Fibroblast of skin of scalp (primary cell): ENCODE results near the gene ATP1A2.

Source experiments
- DNase-seq: peaks from one replicate; pipeline ENCODE4 v3.0.0-alpha.2; 2013

The ATP1A2 gene

GRCh38 chr1:160085686-160086455, 29.7 kb upstream of the ATP1A2 start:
- DNase-seq = peak; percentile 69

- DNase-seq = no peak
Measured at GRCh38 chr1:160086456-160086892, 29.1 kb upstream of the ATP1A2 start.

- DNase-seq = no peak
Measured at GRCh38 chr1:160087118-160087662, 28.4 kb upstream of the ATP1A2 start.

GRCh38 chr1:160089883-160090282, 25.7 kb upstream of the ATP1A2 start:
- DNase-seq = no peak

DNA sequence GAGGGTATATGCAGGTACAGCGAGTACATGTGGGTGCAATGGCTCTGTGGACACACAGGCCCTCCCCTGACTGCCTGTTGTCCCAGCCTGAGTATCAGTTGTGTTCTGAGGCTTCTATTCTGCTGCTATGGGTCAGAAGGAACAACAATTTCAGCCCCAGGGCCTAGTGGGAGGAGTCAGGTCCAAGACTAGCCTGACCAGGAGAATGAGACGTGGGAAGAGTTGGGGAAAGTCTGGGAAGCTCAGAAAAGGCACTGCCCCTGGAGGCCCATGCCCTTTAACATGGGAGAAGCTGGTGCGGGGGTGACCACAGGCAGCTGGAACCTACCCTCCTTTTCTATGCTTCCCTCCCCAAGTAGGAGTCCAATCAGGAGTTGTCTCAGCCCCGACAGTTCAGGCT, 24.8 kb upstream of the ATP1A2 start:
- no peak for DNase-seq

DNA sequence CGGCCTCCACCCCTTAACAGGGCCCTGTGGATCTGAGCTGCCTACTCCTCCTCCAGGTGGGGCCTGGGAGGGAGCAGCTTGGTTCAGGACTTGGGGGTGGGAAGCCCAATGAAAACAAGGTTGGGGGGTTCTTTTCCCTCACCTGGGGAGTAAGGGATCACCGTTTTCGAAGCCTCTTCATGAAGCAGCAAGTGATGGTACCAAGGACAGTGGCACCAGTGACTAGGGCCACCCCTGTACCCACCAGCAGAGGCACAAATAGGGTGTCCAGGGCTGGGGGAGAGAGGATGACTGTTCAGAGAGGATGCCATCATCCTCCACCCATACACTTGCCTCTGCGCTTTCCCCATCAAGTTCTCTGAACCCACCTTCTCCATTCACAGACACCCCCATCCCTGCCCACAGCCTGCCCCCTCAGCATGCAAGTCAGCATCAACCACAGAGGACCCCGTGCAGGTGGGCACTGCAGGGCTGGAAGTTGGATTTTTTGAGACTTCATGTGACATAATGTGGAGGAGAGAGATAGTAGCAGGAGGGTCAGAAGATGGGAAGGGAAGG, 23.8 kb upstream of the ATP1A2 start:
- DNase-seq = no peak

GRCh38 chr1:160092366-160093068, 23.0 kb upstream of the ATP1A2 start:
- no peak for DNase-seq

- no peak for DNase-seq
Measured at GRCh38 chr1:160093069-160093395, 22.5 kb upstream of the ATP1A2 start.

DNA sequence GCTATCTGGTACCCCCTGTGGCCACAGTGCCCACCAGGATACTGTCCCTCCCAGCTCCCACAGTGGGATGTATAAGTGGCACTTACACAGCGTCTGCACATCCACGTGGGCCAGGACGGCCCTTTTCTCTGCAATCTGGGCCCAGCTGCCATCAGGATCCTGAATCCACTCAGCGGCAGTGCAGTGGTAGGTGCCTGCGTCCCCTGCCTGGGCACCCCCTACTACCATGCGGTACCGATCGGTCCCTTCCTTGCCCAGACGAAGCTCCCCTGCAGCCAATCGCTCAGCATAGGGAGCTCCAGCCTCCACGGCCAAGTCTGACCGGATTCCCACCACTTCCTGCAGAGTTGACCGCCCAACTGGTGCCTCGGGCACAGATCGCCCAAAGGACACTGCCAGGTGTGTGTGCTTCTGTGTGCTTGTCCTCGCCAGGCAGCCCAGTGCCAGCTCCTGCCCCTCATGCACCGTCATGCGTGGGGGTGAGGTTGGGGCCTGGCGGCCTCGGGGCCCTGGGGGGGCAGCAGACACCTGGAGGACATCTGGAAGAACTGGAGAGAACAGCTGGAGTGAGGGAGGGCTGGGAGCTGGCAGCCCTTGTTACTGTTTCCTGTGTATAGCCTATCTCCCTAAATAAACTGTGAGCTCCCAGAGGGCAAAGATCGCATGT, 21.8 kb upstream of the ATP1A2 start:
- DNase-seq = no peak

DNA sequence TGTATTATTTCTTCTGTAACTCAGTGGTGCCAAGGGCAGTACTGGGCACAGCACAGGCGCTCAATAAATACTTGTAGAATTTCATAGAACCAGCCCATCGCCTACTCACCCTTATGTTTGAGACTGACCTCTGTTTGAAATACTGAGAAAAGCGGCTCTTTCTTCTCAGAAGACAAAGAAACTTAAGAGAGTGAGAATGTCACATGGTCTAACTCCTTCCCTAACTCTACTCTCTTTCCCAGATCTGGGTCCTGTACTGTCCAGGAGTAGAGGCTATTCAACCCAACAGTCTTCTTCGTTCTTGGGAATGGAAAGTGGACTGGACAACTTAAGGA, 21.3 kb upstream of the ATP1A2 start:
- DNase-seq = no peak

- DNase-seq = no peak
Measured at GRCh38 chr1:160094806-160095205, 20.8 kb upstream of the ATP1A2 start.

GRCh38 chr1:160095382-160096105, 20.0 kb upstream of the ATP1A2 start:
- DNase-seq = no peak

DNA sequence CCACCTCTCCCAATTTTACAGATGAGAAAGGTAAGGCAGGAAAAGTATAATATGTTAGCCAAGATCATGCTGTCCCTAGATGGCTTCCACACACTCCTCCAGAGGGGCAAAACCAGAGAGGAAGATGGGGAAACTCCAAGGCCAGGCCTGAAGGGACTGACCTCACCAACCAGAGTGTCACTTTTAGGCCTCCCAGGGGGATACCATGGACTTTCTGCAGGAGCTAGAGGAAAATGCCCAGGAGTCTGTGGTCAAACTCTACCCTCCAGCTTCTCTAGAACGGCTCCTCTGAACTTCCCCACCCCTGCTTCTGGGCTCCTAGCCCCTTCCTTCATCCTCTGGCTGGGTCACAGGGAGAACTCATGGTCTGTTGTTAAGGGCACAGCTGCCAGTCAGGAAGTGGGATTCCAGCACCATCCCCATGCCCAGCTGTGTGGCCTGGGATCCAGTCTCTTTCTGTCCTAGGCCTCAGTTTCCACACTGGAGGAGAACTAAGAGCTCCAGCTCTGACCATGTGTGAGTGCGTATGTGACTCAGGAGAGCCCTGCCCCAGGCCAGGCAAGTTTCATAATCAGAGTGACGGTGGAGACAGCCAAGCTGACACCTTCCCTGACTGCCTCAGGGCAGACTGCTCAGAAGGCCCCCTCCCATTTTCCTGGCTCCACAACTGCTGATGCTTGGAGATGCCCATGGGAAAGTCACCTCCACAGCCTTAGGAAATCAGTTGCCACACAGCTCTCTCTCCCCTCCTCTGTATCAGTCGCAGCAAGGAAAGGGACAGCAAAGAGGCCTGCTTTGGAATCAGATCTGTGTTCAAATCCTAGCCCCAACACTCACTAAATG, 19.1 kb upstream of the ATP1A2 start:
- DNase-seq = no peak

DNA sequence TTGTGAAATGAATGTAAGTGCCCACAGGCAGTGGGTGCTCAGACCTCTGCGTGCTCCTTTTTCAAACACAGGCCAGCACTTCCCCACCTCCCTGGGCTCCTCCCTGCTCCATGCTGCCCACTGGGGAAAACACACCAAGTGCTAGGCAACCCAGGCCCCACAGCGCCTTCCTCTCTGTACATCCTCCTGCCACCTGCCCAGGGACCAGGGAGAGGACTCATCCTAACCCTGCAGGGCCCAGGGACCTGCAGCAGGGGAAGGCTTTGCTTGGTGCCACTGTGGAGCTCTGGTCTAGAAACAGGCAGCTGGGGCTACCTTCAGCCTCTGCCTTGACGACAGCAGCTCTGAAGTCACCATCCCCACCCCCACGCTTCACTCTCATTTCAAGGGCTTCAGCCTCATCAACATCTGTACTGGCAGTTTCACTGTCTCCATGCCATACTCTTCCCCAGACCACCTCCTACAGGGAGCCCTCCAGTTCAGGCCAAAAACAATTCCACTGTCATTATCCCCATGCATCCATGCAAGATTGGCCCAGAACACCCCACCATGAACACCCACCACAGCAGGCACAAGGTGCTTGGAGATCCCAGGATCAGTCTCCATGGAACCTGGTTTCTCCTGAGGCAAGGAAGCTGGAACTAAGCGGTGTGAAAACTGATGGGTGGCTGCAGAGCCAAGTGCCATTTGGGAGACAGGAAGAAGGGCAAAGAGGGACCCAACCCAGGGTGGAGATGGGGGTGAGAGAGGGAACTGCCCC, 18.2 kb upstream of the ATP1A2 start:
- no peak for DNase-seq

DNA sequence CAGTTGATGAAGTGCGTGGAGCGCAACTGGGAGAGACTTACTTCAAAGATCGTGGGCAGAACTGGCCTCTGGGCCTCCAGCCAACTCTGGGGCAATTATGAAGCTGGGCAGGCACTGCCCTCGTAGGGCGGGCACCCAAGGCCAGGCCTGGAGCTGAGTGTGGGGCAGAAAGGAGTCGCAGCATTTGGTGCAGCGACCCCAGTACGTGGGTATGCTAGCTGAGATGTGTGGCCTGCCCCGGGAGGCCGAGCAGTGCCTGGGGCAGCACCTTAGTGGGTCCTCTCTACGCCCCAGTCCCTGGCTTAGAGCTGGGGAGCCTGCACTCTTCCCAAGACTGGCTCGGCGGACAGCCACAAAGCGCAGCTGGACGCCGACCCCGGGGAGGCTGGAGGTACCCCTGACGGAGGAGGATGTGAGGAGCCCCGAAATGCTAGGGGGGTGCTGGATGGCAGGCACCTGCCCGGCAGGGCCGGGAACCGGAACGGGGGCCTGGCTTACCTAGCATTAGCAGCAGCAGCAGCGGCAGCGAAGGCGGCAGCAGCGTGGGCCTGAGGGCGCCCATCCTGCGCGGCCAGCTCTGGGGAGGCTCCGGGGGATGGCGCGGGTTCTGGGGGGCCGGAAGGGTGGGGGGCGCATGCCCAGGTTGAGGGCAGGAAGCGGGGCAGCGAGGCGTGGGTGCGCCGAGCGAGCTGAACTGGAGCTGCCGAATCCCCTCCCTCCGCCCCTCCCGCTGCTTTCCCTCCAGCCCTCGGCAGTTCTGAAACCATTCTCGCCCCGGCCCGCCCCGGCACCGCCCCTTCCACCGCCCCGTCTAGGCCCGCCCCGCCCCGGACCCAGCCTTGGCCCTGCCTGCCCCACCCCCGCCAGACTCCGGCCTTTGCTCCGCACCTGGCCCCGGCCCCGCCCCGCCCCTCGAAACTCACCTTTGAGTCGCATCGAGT, 17.4 kb upstream of the ATP1A2 start, which contains the start of gene IGSF8:
Gene IGSF8, minus strand, starts transcription at position 709 of the 941 bp plus-strand sequence. Its CDS starts 147 bp downstream, at position 562.
- DNase-seq = peak; percentile 82

DNA sequence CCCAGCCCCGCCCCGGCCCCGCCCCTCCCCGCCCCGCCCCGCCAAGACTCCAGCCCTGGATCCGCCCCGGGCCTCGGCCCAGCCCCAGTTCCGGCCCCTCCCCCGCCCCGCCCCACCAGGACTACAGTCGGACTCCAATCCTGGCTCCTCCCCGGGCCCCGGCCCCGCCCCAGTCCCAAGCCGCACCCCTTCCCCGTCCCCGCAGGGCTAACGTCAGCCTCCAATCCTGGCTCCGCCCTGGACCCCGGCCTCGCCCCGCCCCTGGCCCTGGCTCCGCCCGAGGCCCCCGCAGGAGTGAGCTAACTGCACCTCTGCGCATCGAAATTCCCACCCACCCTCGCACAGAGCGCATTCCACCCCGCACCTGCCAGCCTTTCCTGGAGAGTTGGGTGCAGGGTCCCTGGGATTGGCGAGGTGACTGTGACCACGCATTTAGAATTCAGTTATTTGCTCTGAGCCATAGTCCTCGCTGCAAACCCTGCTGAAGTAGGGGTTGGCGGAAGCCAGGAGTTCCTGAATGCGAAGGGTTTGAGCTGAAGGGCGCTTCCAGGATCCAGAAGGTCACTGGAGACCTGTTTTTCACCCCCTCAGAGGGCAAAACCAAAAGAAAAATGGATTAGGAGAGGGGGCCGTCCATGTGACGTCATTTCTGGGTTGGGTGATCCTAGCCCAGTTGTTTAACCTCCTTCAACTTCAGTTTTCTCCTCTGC, 16.6 kb upstream of the ATP1A2 start:
- DNase-seq = peak; percentile 94

GRCh38 chr1:160099716-160100375, 15.7 kb upstream of the ATP1A2 start:
- no peak for DNase-seq

DNA sequence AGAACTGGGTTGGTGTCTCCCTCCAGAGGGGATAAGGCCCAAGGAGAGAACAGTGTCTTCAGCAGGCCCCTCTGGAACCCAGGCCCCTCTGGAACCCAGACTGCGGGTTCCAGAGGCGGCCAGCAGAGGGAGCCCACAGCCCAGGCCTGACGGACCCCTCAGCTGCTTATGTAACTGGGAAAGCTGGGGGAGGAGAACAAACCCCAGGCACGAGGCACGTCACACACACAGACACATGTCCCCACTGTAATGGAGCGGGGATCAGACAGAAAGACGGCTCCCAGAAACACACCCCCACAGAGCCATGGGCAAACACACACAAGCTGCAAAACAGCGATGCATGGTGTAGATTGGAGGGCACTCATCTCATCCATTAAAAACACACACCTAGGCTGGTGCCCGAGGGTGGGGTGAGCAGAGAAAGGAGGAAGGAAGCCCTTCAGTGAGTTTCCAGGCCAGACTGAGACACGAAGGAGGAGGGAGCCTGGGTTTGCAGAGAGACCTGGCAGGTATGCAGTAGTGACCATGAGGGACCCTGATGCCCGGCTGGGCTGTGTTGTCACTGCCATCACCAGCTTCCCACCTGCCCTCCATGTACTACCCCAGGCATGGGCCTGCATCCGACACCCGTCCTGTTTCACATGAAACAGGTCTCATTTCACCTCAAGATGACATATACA, 14.4 kb upstream of the ATP1A2 start:
- peak; percentile 80 for DNase-seq
